SH-SY5Y (cell line): Measurements from ENCODE around the gene CCR3.

Experiments
- GATA2 ChIP-seq: IDR thresholded peaks from 2 replicates; pipeline ENCODE4 v1.6.1; 2011; ENCODE audit warnings: mild to moderate bottlenecking, low read depth, low read length
- GATA3 ChIP-seq: IDR thresholded peaks from 2 replicates; pipeline ENCODE4 v1.6.1; 2011; ENCODE audit warnings: low read depth, mild to moderate bottlenecking, low read length, moderate library complexity

Gene CCR3

DNA sequence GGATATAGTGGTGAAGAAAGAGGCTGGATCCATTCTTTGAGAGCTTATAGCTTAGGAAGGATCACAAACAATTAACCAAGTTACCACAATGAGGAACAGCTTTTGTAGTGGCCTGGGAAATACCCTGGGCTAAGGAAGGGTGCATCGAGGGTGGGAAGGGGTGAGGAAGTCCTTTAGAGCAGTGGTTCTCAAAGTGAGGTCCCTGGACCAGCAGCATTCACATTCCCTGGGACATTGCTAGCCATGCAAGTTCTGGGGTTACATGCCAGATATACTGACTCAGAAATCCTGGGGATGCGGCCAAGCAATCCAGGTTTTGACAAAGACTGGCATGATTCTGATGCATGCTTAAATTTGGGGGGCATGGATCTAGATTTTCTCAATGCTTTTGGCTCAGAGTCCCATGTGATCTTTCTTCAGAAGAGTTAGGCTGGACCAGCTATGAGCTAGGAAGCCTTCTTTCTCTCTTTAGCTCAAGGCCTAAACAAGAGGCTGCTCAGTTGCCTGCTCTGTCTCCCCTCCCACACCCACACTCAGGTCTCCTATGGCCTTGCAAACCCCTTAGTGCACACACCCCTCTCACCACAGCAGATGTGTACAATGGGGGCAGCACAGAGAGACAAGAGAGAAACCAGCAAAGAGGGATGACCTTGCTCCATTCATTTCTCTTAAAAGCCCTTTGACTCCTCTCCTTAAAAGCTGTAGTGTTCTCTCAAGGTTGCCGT, 32.4 kb upstream of the CCR3 start:
- TF ChIP-seq GATA2 (no peak), GATA3 (no peak)

DNA sequence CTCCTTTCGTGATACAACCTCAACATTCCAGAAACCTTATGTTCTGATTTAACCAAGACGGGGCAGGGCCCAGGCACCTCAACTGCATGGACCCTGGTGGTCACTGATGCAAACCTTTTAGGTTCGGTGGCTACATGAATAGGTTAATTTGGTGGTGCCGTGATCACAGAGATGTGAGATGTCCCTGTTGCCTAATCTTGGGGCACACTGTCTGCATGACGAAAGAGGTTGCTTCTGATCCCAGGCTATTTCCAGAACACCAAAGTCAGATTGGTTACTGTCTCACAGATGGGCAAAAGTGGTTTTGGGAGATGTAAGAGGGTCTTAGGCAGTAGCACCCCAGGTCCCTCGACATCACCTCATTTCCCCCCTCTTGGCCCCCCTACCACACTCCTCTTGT, 30.2 kb upstream of the CCR3 start:
- TF ChIP-seq GATA3: no peak
- TF ChIP-seq GATA2: no peak

DNA sequence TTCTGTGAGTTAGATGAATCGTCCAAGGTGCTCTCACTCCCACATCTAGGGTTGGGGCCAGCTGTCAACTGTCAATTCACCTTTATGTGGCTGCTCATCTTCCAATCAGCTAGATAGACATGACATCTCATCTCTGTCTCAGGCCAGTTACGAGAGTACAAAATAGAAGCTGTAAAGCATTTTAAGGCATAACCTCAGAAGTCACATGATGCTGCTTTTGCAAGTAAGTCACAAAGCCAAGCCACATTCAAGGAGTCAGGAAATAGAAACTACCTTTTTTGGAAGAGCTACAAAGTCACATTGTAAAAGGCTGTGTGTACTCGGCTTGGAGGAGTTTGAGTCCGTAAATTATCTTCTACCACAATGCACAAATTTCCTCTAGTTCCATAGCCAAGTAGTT, 29.1 kb upstream of the CCR3 start:
- TF ChIP-seq GATA3 (no peak), GATA2 (no peak)

DNA sequence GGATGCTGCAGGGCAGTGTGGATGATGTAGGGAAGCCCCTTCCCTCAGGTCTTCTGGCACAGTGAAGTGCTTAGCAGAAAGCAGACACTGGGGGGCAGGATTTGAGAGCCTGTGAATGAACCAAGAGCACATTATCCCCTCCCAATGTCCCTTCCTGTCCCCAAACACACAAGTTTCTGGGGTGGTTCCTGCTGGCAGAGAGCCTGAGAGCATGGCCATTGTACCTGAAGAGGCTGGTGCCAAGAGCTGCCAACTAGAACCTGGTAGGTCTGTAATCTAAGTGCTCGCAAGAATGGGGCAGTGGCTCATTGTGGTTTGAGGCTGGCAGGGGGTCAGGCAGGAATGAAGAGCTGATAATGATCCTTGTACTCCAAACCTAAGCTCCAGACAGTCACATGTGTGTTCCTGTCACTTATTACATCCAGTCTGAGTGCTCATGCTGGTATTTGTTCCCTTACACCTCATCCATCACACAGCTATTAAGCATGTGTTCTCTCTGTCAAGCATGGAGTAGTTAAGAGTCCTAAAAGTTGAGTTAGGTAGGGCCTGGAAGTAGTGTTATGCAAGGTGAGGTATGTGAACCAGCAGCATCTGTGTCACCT, 27.4 kb upstream of the CCR3 start:
- TF ChIP-seq GATA3: no peak
- no peak for TF ChIP-seq GATA2

DNA sequence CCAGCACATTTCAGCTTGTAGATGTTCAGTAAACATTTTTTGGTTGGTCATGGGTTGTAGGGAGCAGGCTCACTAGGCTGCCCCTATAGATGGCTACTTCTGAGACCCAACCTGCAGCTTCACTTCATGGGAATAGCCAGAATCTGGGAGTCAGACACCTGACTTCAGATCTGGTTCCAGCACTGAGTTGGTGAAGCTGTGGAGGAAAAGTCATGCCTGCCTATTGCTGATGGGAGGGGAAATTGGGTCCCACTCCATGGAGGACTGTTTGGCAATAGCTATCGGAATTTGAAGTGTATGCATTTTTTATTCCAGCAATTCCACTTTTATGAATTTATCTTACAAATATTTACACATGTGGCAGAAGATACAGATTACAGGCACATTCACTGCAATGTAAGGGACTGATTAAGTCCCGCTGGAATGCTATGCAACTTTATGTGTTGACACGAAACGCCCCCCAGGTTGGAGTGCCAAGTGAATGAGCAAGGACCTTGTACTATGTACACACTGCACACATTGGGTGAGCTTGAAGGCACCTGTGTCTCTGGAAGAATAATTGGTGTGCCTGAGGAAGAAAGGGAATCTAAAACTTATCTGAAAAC, 26.3 kb upstream of the CCR3 start:
- TF ChIP-seq GATA3 (no peak), GATA2 (no peak)

DNA sequence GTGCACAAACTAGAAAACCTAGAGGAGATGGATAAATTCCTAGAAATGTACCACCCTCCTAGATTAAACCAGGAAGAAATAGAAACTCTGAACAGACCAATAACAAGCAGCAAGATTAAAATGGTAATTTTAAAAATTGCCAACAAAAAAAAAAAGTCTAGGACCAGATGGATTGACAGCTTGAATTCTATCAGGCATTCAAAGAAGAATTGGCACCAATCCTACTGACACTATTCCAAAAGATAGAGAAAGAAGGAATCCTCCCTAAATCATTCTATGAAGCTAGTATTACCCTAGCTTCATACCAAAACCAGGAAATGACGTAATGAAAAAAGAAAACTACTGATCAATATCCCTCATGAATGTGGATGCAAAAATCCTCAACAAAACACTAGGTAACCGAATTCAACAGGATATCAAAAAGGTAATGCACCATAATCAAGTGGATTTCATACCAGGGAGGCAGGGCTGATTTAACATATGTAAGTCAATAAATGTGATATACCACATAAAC, 24.0 kb upstream of the CCR3 start:
- no peak for TF ChIP-seq GATA3
- TF ChIP-seq GATA2: no peak

DNA sequence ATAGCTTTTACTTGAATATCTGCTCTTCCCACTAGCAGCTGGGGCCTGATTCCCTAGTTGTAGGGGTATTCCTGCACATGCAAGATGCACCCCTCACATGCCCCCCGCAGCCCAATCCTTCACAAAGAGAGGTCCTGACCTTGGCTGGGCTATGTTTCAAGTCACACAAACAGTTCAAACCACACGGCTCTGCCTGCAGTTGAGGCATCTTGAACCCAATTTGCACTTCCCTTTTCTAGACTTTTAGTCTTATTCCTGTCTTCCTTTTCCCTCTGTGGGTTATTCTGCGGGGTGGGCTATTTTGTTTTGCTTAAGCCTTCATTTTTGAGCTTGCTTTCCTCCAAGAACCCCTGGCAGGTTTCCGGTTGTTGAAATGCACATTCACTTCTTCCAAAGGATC, 20.9 kb upstream of the CCR3 start:
- TF ChIP-seq GATA3: no peak
- TF ChIP-seq GATA2: no peak

DNA sequence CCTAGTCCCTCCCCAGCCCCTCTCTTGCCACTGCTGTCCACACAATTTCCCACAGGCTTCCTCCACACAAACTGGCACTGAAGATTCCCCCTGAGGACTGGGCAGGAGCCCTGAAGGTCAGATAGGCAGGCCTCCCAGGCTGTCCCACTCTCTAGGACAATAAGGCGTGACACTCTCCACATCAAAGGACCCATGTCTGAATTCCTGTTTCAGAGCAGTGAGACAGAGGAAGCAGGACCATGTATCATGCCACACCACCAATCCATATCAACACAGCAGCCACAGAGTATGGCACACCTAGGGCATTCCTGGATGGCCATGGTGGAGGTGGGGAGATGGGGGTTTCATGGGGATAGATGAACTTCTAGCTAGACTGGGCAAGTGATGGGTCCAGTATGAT, 20.3 kb upstream of the CCR3 start:
- no peak for TF ChIP-seq GATA3
- no peak for TF ChIP-seq GATA2

DNA sequence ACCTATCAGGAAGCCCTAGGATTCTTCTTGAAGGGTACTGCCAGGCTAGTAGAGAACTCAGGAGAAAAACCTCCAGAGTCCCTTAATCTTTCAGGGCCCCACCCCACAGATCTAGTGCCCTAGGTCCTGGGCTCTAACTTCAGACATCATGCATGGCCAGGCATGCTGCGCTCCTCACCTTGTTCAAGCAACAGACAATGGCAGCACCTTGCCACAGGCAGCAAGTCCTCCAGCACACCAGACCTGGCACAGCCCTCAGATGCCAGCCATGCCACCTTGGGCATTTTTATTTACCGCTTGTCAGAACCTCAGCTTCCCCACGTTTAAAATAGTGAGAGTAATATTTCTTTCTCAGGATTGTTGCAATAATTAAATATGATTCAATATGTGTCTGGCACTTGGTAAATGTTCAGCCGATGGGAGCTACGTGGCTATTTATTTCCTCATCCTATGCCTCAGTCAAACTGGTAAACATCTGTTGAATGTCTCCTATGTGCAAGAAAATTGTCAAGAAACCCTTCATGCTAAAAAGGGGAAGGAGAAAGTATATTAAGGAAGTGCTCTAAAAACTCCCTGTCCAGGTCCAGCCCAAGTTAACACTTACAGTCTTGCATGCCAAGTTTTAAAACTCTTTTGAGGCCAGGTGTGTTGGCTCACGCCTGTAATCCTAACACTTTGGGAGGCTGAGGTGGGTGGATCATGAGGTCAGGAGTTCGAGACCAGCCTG, 19.7 kb upstream of the CCR3 start:
- TF ChIP-seq GATA3 (no peak), GATA2 (no peak)

DNA sequence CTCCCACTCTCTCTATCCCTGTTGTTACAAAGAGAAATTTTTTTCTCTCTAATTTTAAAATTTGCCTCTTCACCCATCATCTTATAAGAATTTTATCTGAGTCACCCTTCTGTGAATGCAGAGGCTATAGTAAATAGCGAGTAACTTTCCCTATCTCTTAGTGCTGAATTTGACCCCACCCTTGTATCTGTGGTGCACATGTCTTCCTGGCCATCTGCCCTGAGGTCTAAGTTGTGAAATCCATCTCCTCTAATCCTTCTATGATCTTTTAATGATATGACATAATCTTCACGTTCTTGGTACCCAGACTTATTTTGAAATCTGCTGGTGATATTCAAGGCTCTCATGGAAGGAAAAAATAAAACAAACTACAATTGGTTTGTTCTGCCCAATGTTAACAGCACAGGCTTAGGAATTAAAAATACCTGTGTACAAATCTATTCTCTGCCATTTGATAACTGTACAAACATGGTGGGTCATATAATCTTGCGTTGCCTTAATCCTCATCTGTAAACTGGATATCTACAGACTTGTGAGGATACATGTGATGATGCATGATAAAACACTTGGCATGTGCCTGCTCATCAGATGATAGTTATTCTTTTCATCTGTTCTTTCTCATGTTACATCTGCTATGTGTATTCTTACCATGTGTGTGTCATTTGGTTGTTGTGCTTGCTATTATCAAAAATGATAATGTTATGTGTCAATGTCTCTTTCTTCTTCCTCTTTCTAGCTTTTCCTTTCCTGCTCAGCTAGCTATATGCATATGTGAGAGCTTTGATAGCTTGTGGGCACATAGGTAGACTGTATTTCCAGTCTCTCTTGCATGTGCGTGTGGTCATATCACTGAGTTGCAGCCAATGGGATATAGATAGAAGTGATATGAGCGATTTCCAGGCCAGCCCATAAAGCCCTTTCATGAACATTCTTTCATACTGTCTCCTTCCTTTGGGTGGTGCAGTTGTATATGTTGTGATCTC, 13.7 kb upstream of the CCR3 start:
- TF ChIP-seq GATA2: no peak
- TF ChIP-seq GATA3: no peak

DNA sequence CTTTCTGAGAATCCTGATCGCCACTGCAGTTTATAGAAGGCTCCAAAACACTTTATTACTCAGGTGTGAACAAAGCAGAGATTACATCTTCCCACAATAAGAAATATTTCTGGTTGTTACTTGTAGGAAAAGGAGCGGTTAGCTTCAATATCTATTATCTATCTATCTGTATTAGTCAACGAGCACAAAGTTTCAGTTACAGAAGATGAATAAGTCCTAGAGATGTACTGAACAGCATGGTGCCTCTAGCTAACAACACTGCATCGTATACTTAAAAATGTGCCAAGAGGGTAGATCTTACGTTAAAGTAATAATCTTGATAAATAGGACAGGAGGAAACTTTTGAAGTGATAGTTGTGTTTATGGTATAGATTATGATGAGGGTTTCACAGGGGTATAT, 10.9 kb upstream of the CCR3 start:
- TF ChIP-seq GATA2 (no peak), GATA3 (no peak)

DNA sequence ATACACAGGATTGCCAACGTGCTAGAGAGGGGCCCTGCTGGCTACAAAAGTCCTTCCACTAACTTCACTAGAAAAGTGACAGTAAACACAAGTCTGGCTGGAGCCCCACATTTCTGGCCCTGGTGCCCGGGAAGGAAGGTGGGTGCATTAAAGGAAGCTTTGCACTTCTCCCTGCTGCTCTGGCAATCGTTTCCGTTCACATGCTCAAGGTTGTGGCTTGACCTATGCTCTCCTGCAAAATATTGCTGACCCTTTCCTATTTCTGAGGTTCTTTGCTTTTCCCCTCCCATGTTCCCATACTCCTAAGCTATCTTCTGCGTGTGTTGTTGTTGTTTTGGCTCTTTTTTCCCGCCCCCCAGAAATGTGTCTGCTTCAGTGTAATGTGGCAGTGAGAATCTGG, 9.1 kb upstream of the CCR3 start:
- no peak for TF ChIP-seq GATA3
- TF ChIP-seq GATA2: no peak

DNA sequence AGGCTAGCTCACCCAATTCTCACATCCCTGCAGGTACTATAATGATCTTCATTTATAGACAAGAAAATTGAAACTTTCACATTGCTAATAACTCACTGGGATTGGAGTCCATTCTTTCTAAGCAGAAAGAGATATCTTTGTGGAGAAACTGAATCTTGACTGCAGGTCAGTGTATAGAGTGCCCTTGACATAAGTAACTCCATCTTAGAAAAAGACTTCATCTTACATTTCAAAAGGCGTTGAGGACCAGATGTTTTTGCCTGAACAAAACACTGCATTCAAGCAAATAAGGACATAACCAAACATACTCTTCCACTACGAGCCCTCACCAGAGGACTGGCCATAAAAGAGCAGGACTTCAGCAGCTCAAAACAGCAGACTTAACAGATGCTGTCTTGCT, 6.8 kb upstream of the CCR3 start:
- TF ChIP-seq GATA3: no peak
- TF ChIP-seq GATA2: no peak
